ENCODE measurements around the gene PLCH1.

Gene PLCH1

GRCh38 chr3:155604126-155604525 lies 140.7 kb downstream of the PLCH1 start:
- DNase-seq: no peak

- no peak for DNase-seq
Observed at GRCh38 chr3:155603302-155603701, 141.6 kb downstream of the PLCH1 start.

- no peak for DNase-seq
Observed at GRCh38 chr3:155602307-155602706, 142.6 kb downstream of the PLCH1 start.

- DNase-seq: no peak
Observed at GRCh38 chr3:155598671-155599070, 146.2 kb downstream of the PLCH1 start.

- no peak for DNase-seq
Observed at GRCh38 chr3:155596615-155597014, 148.3 kb downstream of the PLCH1 start.

- DNase-seq: no peak
Observed at GRCh38 chr3:155595371-155595770, 149.5 kb downstream of the PLCH1 start.

- no peak for DNase-seq
Observed at GRCh38 chr3:155594526-155595187, 150.2 kb downstream of the PLCH1 start.

- no peak for DNase-seq
Observed at GRCh38 chr3:155587581-155587980, 157.3 kb downstream of the PLCH1 start.

GRCh38 chr3:155585384-155585783 lies 159.5 kb downstream of the PLCH1 start:
- no peak for DNase-seq

- DNase-seq: no peak
Observed at GRCh38 chr3:155581579-155581978, 163.3 kb downstream of the PLCH1 start.

GRCh38 chr3:155572085-155572484 lies 172.8 kb downstream of the PLCH1 start:
- DNase-seq: no peak

- no peak for DNase-seq
Observed at GRCh38 chr3:155568295-155568694, 176.6 kb downstream of the PLCH1 start.

GRCh38 chr3:155560594-155560993 lies 184.3 kb downstream of the PLCH1 start:
- no peak for DNase-seq

GRCh38 chr3:155560135-155560534 lies 184.7 kb downstream of the PLCH1 start:
- no peak for DNase-seq

GRCh38 chr3:155556531-155556930 lies 188.3 kb downstream of the PLCH1 start:
- no peak for DNase-seq

GRCh38 chr3:155555479-155556060 lies 189.3 kb downstream of the PLCH1 start:
- DNase-seq: no peak

GRCh38 chr3:155554777-155555451 lies 190.0 kb downstream of the PLCH1 start:
- DNase-seq: no peak

- no peak for DNase-seq
Observed at GRCh38 chr3:155553780-155554179, 191.1 kb downstream of the PLCH1 start.

- no peak for DNase-seq
Observed at GRCh38 chr3:155553326-155553725, 191.5 kb downstream of the PLCH1 start.

GRCh38 chr3:155550391-155550790 lies 194.5 kb downstream of the PLCH1 start:
- DNase-seq: no peak

- DNase-seq: no peak
Observed at GRCh38 chr3:155549087-155549486, 195.8 kb downstream of the PLCH1 start.

GRCh38 chr3:155548195-155548594 lies 196.7 kb downstream of the PLCH1 start:
- no peak for DNase-seq

- no peak for DNase-seq
Observed at GRCh38 chr3:155535098-155535497, 209.8 kb downstream of the PLCH1 start.

GRCh38 chr3:155528579-155528978 lies 216.3 kb downstream of the PLCH1 start:
- no peak for DNase-seq
